EH (cell line): ENCODE results near the gene EIF4E.
"Not testable (repeated sequence)": the region's sequence is repeated elsewhere in the genome, so short reads cannot be mapped to it uniquely, and the experiment has no call there.

Experiments
- DNase-seq: peaks from one replicate; pipeline ENCODE4 v3.0.0-alpha.2; 2015; ENCODE audit warnings: low read depth

The EIF4E gene

GRCh38 chr4:98873059-98873458 is 55.9 kb downstream of the EIF4E start:
- peak; percentile 27 for DNase-seq

DNA sequence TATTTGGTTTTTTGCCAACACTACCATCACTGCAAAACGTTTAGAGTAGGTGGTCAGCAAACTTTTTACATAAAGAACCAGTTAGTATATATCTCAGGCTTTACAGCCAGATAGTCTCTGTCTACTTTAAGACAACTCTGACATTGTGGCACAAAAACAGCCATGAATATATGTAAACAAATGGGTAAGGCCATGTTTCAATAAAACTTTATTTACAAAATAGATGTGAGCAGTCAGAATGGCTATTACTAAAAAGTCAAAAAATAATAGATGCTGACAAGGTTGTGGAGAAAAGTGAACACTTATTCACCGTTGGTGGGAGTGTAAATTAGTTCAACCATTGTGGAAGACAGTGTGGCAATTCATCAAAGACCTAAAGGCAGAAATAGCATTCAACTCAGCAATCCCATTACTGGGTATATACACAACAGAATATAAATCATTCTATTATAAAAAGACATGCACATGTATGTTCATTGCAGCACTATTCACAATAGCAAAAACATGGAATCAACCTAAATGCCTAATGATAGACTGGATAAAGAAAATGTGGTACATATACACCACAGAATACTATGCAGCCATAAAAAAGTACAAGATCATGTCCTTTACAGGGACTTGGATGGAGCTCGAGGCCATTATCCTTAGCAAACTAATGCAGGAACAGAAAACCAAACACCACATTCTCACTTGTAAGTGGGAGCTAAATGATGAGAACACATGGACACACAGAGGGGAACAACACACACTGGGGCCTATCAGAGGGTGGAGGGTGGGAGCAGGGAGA is 56.6 kb downstream of the EIF4E start:
- DNase-seq: not testable (repeated sequence)

DNA sequence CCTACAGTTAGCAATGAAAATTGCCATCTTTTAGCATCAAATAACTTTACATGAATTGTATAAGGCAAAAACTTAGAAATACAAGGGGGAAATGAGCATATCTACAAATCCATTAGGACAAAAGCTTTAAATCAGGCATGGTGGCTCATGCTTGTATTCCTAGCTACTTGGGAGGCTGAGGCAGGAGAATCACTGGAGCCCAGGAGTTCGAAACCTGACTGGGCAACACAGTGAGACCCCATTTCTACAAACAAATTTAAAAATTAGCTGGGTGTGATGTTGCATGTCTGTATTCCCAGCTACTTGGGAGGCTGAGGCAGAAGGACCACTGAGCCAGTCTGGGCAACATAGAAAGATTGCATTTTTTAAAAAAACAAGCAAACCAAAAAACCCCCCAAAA is 61.3 kb downstream of the EIF4E start:
- no peak for DNase-seq

DNA sequence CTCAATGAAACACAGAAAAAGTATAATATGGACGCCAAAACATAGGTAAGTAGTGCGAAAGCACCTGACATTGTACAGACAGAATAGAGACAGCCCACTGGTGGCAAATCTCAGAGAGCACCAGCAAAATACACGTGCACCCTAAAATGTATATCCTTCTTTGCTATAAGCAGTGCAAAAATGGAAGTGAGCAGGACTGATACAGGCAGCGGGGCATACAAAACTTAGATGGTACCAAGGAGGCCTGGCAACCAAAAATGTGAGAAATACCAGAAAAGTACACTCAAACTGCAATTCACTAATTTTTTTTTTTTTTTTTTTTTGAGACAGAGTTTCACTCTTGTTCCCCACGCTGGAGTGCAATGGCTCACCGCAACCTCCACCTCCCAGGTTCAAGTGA is 63.9 kb downstream of the EIF4E start:
- DNase-seq: no peak

DNA sequence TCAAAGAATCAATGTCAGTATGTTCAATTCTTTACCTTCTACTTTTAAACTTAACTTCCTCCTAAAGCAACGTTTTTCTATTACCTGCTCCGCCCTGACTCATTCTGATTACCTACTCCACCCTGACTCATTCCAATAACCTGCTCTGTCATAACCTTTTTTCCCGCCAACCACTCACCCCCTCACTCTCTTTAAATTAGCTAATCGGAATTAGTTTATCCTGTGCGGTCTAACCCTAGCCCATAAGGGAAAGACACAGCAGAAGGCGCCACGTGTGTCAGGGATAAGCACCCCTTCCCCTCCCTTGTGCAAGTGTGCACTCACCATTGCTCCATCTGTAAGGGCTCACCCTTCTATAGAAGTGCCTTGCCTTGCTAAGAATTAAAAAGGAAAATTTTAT is 64.4 kb downstream of the EIF4E start:
- DNase-seq: no peak

- no peak for DNase-seq
Observed at GRCh38 chr4:98862371-98862770, 66.6 kb downstream of the EIF4E start.

- no peak for DNase-seq
Observed at GRCh38 chr4:98861100-98861884, 67.6 kb downstream of the EIF4E start.

DNA sequence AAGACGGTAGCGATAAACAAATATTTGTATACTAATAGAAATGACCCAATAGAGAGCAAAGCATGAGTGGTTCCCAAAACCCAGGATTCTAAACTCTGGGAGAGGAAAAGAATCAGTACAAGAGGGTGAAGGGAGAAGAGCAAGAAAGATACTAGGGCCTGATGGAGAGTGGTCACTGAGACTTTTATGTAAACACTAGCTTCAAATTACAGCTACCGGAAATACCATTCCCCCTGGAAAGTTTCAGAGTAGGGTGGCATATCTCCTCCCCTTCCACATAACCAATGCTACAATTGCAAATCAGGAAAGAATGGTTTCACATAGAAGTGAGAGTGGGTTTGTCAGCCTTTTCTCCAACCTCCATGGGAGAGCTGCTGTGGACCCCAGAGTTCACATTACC is 77.1 kb downstream of the EIF4E start:
- DNase-seq: peak; percentile 79

GRCh38 chr4:98850937-98851336 is 78.0 kb downstream of the EIF4E start:
- DNase-seq: no peak

DNA sequence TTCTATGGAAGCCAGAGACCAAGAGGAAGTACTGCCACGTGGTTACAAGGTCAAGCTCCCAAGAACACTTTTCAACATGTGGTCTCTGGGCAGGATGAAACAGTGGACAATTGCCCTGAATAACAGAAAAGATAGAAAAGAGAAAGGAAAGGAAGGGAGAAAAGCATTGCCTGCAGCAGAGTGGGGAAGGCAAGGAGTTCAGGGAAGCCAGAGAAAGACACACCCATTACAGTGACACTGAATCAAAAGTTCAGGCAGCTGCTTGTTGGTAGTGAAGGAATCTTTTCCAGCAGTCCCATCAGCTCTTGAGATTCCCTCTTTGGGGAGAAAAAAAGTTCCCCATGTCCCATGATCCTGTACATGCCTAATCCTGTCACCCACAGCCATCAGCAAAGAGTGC is 80.5 kb downstream of the EIF4E start:
- DNase-seq: no peak

- DNase-seq: no peak
Observed at GRCh38 chr4:98845960-98846359, 83.0 kb downstream of the EIF4E start.

GRCh38 chr4:98842917-98843316 is 86.0 kb downstream of the EIF4E start:
- DNase-seq: not testable (repeated sequence)

DNA sequence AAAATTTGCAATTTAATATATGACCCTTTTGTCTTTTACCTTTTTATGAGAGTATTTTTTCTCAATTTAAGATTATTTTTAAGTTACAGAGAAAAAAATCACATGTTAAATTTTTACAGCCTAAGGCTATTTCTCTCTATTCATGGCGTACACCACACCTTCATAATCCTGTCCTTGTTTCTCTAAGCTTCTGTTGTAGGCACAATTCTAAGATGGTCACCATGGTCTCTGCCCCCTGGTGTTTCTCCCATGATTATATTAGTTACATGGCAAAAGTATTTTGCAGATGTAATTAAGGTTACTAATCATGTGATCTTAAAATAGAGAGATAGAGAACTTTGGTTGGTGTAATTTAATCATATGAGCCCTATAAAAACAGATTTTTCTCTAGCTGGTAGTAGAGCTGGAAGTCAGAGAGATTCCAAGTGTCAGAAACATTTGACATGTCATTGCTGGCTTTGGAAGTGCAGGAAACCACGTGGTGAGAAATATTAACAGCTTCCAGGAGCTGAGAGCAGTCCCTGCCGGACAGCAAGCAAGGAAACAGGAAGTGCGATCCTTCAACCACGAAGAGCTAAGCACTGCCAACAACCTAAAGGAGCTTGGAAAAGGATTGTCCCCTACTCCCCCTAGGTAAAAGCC is 89.8 kb downstream of the EIF4E start:
- DNase-seq: peak; percentile 55

DNA sequence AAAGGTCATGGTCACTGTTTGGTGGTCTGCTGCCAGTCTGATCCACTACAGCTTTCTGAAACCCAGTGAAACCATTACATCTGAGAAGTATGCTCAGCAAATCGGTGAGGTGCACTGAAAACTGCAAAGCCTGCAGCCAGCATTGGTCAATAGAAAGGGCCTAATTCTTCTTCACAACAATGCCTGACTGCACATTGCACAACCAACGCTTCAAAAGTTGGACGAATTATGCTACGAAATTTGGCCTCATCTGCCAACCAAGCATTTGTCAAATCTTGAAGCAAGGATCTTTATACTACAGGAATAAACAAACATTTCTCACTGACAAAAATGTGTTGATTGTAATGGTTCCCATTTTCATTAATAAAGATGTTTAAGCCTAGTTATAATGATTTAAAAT is 90.4 kb downstream of the EIF4E start:
- DNase-seq: no peak

DNA sequence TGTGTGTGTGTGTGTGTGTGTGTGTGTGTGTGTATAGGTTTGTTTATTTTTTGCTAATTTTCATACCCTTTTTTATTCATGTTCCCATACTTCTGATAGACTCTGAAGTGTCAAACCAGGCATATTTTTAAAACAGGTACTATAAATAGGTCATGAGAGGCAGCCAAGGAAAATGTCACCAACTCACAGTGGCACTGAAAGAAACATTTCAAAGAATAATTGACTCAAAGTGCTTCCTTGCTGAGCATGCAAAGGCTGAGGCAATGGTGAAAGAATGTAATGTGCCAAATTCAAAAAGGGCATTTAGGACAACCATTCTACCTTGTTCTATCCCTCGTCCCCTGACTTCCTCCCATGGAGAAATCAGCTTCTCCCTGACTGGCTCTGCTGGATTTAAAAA is 95.5 kb downstream of the EIF4E start:
- no peak for DNase-seq

GRCh38 chr4:98831036-98831435 is 97.9 kb downstream of the EIF4E start:
- DNase-seq: not testable (repeated sequence)
